ENCODE results near the gene DPYSL4.

- no peak for TF ChIP-seq CTCF (IDR thresholded peaks at IDR 0.05)
- no peak for TF ChIP-seq EZH2phosphoT487 (IDR thresholded peaks at IDR 0.05)
- TF ChIP-seq EZH2 (IDR thresholded peaks at IDR 0.05), result no peak
These were observed 44.9 kb downstream of the DPYSL4 start for GRCh38 chr10:132231656-132232022.
